Right hindlimb (tissue), 1 donor: ENCODE results near the gene GRB7.

ENCODE experiments used
- DNase-seq: peaks from one replicate; pipeline ENCODE4 v3.0.0-alpha.2; 2018

Gene GRB7

DNA sequence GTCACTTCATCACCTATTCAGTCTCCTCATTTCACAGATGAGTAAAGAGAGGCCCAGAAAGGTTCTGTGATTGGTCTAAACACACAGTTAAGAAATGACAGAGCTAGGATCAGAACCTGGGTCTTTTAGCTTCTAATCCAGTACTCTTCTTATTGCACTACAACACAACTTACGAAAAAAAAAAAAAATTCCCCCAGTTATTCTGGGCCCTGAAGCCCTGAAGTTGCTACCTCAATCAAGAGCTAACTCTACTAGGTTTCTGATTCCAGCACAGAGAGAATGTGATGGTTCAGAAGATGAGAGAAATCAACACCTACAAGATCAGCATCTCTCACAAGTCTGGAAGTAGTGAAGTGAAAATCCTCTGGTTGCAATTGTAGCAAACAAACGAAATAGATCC is 37.3 kb downstream of the GRB7 start:
- no peak for DNase-seq

DNA sequence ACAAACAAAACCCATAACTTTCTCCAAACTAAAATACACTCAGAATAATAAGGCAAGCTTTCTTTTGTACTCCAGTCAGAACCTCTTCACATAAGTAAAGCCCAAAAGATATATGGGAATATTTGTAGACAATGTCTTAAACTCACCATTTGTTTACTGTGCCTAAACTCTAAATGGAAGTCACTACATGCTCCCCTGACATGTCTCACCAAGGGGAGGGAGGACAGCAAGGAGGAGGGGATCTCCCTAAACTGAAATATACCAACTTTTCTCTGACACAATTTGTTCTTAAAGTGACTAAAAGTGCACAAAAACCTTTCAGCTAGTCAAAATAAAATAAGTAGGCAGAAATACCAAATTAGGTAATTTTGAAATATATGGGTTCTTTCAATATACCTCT is 38.5 kb downstream of the GRB7 start:
- no peak for DNase-seq

DNA sequence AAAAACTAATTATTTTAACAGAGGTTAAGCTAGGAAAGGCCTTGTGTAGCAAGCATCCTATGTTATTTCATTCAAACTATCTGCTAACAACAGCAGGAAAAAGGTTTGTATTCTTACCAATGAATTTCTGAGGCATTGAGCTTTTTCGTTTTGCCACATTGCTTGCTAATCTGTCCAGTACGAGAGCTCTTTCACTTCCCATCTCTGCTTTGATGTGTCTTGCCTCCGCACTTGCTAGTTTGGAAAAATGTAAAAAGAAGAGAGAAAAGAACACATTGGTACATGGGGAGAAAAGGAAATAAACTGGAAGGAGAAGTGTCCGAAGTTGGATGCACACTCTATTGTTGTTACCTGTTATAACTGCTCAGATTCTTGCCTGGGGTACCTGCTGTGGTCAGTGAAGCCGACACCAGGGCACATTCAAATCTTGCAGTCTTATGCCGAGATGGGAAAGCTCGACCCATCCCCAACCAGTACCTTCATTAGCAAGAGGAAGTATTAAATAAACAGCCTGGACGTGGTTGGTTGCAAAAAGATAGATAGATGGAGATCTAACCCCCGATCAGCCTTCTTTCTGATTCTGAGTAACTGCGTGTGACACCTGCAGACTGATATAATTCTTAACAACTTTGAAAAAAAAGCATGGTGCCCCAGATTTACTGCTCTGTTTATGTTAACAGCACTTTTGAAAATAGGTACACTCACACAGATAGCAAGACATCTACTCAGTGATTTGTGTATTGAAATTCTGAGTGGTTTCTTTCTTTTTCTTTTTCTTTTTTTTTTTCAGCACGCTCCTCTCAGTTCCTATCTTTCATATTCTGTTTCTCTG is 40.0 kb downstream of the GRB7 start:
- DNase-seq = no peak

DNA sequence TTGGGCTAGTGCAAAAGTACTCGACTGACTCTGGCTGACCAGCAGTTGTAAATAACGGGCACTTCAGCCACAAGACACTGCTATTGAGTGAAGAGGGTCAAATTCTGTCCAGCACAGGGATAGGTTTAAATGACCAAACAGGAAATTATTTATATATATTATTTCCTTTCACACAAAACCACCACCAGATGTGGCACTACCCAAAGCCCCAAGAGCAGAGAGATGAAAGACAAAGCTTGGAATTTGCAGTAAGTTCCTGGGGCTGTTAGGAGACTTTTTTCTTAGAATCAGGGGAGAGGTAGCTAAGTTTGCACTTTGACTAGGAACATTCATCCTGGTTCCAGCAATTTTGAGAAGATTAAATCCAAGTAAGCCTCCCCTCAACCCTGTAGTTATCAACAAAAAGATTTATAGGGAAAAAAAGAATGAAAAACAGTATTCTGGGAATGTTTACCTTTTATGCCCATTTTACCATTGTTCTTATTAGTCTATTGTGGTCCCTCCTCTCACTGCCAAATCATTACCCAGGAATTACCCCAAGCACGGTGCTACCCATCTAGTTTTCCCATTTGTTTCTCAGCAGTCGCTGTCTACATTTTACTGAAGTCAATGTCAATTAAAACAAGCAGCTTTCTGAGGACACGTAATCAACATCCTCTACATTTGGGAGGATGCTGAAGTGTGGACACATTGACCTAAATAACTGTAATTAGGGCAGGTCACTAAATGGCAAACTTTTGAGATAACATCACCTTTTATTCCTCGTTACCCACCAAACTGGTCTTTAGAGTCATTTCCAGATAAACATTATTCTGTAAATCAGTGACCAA is 43.5 kb downstream of the GRB7 start:
- DNase-seq = no peak

DNA sequence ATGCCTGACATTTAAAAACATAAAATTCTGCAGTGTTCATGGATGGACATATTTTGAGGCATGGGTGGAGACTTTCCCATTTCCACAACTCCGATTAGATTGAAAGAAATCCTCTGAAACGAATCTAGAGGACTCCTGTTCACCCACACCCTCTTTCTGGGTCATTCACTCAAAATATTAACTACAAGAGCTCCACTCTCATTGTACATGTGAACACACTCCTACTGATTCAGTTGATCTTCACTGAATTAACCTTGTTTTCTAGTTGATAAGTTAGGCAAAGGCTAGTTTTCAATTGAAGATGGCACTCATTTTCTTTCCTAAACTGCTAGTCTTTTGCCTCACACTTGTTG is 44.1 kb downstream of the GRB7 start:
- no peak for DNase-seq

DNA sequence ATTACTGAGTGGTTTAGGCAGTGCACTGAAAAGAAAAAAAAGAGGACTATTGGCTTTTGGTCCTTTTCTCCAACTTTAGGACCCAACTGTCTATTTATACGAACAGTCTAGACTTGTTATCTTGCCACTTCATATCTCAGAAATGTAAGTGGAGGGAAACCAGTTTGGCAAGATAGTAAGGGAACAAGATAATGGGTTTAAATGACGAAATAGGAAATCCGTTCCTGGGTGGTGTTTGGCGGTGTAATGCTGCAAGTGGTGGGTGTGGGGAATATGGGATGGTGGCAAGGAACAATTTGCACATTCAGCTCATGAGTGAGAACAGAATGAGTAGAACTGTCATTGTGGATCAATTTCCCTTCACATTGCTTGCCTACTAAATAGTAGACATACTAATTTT is 44.7 kb downstream of the GRB7 start:
- DNase-seq = no peak

DNA sequence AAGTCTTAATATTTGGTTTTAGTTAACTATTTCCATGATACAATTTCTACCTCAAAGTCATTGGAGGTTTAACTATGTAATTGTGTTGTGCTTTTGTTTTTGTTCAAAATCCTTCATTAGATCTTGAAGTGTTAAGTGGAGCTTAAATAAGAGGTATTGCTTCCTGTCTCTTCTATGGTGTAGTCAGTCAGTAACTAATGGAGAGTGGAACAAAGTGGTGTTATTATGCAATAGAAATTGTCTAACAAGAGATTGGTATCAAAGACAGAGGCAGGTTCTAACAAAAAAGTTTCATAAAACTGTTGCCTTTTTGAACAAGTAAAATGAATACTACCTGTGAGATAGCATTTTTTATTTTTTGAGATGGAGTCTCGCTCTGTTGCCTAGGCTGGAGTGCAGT is 45.2 kb downstream of the GRB7 start:
- DNase-seq = no peak

DNA sequence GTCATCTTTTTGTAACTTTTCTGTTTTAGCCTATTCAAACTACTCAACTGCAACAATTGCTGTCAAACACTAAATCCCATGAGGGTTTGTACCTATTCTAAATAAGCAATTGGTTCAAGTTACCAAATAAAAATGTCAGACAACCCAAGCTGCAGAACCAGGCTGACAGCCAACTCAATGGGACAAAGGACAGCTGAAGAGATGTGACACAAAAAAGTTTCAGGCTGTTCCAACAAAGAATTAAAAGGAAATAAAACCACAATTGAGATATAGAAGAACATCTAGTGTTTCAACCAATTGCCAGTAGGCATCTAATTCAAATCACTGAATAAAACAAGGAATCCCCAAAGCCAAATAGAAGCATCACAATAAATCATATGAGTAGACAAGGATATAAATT is 49.3 kb downstream of the GRB7 start:
- DNase-seq = no peak

DNA sequence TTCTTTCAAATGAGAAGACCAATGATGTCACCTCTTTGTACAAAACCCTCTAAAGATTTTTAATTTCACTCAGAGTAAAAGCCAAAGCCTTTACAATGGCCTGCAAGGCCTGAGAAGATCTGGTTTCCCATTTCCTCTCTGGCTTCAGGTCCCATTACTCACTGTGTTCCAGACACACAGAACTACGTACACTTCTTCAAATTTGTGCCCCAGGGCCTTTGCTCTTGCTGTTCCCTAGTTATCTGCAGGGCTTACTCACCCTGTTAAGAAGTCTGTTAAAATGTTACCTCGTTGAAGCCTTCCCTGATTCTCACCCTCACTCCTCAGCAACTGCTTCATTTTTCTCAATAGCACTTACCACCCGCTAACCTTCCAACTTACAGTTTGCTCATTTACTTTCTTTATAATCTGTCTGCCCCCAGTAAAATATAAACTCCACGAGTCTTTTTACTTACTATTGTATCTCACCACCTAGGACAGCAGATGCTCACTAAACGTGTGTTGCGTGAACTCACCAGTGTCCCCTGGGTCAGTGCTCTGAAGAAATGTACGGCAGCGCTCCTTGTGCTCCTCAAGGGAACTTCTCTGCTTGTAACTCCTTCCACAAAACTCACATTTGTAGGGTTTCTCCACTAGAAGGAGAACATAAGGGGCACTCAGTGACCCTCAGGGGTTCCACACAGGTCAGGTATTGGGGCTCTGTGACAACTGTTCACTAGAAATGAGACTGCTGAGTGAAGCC is 50.2 kb downstream of the GRB7 start:
- DNase-seq = no peak

DNA sequence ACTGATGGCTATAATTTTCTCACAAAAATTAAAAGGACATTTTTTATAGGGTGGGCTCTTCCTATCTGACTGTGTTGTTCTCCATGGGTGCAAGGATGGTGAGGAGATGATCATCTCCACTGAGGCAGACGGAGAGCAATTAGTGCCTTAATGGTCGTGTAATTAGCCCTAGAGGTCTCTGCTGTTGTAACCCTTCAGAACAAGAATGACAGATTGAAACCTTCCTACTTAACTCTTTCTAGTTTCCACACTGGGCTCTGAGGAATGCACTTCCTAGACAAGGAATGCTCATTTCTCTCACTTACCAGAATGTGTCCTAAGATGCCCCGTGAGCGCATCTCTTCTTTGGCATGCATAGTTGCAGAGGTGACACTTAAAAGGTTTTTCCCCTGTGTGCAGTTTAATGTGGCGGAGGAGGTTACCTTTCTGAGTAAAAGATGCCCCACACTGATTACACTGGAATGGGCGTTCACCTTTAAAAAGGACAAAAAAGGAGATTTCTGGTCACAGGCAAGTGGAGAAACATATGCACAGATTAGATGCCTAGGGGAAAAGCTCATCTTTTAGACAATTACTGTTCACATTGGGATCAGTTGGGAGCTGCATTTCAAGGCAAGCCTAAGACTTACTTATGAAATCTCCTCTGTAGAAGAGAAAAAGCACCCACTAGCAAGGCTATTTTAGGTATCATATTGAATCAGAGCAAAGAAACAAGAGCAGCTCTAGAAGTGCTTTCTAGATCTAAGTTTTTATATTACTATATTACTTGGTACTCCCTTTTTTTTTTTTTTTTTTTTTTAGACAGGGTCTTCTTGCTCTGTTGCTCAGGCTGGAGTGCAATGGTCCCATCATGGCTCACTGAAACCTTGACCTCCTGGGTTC is 53.6 kb downstream of the GRB7 start:
- DNase-seq = no peak

DNA sequence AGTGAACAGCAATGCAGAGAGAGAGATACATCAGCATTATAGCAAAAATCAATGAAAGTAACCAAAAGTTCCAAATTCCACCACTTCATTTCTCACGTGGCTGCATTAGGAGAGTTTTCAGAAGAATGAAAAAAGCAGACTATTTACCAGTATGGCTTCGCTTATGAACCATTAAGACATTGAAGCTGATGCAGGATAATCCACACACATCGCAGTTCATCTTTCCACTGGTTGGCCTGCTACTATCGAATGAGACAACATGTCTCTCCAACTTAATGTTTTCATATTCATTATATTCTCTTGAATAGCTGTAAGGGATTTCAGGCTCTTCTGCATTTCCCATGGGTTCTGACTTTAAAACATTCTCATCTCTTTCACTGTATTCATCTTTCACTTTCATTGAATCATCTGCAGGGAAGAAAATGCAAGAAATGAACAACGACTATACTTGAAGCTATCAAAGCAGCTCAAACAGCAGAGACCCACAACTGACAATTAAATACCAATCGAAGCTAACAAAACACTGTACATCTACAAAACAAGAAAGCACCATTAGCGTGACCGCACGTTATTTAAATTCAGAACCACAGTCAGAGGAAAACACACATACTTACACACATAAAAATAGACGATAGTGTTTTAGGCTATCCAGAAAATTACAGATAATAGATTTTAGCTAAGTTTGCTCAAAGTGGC is 54.9 kb downstream of the GRB7 start:
- no peak for DNase-seq

DNA sequence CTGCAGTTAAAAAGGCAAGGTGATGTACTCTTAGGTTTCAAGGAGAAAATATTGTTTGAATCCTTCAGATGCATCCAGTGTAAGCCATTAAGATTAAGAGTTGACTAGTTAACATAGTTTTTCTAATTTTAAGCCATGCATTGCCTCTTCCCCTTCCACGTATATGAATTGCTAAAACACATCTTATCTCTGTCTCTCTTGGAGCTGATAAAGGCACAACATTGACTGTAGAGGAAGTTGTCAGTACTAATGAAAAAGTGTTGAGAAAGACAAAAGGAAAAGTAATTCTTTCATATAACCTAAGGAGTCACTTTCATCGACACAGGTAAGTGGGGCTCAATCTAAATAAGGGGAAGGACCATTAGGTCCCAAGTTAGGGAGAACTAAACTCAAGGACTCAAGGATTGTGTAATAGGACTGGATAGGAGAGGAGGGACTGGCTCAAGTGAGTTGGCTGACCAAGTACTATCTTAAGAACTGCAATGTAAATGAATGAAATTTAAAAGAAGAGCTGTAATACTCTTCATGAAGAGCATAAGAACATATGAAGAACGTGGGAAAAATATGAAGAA is 55.6 kb downstream of the GRB7 start:
- no peak for DNase-seq

DNA sequence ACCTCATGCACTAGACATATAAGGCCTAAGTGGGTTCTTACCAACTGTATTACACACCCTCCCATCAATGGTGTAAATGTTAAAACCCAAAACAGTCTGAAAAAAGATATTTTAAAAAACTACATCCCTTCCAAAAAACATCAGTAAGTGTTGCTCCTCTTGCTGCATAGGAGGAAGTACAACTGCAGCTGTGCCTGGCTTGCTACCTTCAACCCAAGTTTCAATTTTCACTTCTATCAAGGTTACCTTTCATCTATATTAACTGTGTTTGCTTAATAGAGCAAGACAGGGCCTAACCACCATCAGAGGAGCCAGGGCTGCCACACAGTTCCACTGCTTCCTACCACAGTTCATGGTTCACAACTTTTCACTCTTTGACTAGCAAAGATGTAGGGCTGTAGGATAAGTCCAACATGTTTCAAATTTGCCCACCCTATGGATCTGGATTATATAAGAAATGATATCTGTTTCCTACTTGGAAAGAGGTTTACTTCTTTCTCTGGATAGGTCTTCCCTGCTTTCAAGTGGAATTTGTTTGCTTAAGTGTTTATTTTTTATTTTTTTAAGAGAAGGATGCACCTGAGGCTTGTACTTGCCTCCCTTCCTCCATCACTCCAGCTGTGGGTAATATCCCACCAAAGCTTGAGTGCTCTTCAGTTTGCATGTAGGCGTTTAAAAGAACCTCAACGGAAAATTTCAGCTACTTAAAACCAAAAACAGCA is 56.7 kb downstream of the GRB7 start:
- DNase-seq = no peak
